ENCODE measurements around the gene PID1.

PID1 gene, protein sequence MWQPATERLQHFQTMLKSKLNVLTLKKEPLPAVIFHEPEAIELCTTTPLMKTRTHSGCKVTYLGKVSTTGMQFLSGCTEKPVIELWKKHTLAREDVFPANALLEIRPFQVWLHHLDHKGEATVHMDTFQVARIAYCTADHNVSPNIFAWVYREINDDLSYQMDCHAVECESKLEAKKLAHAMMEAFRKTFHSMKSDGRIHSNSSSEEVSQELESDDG

DNA sequence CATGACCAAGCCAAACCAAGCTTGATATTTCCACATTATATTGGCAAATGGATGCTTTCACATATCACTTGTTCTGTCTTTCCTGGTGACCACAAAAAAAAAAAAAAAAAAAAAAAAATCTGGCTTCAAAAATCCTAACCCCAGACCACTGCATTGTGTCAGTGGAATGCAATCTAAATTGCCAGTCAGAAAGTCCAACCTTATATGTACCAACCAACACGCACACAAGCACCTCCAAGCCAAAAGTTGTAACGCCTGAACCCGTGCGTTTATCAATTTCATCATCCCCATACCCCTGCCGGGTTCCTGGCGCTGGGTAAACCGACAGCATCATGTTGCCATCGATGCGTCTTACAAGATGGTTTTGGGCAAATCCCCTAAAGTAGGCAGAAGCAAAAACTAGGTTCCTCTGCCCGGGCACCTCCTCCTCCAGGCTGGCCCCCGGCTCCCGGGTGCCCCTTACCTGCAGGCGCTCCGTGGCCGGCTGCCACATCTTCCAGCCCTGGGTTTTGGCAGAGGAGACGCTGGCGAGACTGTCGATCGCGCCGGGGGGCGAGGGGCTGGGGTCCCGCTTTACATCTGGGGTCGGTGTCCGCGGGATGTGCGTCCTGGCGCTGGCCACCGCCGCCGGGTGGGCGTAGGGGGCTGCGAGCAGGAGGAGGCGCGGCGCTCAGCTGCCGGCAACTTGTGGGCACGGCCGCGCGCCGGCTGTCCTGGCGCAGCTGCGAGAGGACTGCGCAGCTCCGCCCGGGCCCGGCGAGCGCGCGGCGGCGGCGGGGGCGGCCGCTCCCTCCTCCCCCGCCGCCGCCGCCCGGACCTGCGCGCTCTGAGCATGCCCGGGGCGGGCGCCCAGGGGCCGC is at the start of gene PID1:
Gene PID1 (minus strand): TSS at position 737 of the 860 bp plus-strand sequence. CDS start 244 bp downstream, at position 493.
- DNase-seq, result peak; percentile 59

DNA sequence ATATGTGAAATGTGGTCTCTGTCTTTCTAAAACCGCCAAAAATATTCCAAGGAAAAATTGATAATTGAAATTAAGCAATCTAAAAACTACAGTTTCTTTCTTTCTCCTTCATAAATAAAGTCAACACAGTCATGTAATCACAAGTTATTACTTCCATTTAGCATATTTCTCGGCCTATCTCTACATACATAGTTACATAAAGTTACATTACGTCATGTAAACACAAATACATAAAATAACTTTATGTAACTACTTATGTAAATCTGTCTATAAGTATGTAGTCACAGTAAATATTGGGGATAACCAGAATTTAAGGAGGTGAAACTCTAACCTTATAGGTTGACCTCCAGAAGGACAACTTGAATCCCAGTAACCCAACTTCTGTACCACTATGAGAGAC is 48.5 kb upstream of the PID1 start:
- DNase-seq, result no peak

DNA sequence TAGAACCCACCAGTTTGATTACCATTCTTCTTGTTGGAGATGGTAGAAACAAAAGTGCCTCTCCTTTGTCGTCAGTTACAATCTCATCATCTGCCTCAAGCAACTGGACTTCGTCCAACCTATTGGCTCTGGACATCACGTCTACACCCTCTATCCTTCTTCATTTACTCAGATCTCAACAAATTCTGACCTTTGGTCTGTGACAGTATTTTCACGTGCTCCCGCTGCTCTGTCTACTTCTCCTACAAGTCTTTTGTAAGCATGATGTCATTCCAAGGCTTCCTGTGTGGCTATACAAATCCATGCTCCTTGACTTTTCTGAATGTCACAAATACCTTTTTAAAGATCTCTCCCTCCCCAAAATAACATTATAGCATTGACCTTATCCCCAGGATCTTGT is 43.0 kb upstream of the PID1 start:
- no peak for DNase-seq

DNA sequence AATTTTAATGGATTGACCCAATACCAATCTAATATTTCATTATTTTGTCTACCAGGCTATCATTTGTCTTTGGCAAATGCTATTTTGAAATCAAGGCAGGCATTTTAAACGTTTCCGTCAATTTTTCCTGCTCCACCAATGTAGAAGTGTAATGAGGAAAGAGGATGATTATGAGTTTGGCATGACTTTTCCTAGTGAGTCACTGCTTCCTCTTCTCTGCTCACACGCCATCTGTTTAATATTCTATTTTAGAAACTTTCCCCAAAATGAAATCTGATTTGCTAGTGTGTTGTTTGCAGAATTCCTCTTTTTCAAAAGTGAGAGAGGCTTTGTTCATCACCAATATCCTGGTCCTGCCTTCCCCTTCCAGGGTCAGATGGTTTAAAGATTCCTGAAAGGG is 42.5 kb upstream of the PID1 start:
- DNase-seq, result no peak

DNA sequence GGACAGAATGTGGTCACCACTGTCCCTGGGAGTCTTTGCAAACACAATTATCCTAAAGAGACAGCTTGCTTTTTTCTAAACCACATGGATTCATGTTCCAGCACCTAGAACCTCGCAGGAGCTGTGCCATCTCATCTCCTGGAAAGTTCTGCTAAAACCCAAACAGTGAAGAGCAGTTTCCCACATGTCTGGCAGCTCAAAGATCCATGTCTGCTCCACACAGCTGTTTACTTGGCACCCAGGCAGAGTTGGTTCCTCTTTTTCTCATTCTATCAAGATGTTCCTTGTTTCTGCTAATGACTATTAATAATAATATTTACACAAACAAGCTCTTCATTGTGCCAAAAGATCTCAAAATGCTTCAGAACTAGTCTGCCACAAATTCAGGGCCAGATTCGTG is 30.1 kb upstream of the PID1 start:
- DNase-seq, result no peak

DNA sequence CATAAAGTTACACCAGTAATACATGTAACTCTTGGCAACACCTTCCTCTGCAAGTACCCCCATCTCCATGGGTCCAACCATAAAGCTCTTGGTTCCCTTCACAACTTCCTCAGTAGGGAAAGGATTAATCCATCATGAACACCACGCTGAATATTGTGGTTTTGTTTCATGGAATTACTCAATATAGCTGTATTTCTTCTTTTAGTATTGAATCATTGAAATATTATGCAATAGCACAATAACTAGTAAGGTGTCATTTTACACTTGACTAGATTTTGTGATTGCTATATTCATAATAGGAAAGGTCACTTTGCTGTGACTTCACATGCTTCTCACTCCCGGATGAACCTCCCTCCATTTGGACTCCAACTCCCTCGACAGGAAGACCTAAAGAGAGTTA is 29.7 kb upstream of the PID1 start:
- DNase-seq, result no peak

DNA sequence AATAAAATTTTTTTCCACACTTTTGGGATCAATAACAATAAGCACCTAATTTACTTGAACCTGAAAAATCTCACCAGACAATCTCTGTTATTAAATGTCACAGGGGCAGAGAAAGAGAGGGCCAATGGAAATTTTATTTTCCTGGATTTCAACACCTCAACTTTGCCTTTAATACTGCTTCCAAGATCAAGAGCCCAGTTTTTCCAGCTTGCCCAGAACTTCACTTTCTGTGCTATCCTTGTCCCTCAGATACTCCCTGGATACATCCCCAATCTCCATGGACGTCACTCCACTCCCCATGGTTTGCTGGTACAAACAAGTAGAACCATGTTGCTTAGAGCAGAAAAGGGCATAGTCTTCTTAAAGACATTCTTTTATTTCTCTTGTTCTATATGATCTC is 29.3 kb upstream of the PID1 start:
- no peak for DNase-seq

DNA sequence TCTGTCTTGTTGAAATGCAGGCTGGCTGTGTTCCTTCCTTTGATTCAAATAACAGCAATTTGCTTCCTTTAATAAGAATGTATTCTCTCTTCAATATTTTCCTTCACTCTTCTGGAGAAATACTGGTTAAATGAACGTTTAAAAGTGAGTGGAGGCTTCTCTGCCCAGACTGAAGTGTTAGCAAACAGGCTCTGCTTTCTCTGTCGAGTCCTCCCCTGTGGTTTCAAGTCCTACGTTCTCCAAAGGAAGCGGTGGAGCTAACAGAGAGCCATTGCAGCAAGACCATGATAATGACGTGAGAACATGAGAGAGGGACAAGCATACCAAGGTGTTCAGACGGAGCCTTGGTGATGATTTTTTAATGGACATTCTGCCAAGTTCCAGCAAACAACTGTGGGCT is 26.2 kb upstream of the PID1 start:
- no peak for DNase-seq

DNA sequence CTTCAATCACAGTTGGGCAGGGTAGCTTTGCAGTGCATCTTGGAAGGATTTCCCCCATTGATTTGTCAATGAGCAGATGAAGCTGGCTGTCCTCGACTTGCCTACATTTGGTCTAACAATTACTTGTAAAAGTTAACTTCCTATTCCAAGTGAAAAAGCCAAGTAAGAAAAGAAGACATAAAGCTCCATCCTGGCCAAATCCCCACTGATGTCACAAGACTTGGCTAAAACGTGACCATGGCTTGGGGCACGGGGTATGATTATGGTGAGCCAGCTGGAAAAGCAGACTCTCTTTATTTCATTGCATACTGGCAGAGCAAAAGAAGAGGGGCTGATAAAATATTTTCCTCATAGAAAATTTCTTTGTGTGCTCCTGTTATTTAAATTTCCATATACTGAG is 25.4 kb upstream of the PID1 start:
- DNase-seq, result peak; percentile 40

DNA sequence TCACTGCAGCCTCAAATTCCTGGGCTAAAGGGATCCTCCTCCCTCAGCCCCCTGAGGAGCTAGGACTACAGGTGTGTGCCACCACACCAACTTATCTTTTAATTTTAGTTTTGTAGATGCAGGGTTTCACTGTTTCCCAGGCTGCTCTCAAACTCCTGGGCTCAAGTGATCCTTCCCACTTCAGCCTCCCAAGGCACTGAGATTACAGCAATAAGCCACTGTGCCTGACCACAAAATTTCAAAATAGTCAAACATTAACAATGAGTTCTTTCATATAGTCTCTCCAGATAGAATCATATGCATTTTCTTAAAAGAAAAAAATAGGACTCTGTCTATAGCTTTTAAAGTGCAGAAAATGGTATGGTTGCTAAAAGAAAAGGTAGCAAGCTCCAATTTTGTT is 24.9 kb upstream of the PID1 start:
- DNase-seq, result no peak

DNA sequence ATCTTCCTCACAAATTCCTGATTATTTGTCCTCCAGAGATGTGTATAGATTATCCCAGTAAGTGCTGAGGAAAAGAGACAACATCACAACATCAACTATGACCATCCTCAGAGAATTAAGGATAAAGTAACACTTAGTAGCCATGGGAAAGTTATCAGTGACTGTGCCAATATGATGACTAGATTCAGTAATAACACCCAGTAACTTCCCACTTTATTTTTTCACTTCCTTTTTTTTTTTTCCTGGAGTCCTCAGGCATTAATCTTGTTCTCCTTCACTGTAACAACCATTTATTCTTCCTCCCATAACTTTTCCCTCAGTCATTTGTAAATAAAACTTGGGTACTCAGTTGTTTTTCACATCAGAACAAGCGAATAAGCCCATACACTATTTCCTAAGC is 16.7 kb upstream of the PID1 start:
- no peak for DNase-seq

DNA sequence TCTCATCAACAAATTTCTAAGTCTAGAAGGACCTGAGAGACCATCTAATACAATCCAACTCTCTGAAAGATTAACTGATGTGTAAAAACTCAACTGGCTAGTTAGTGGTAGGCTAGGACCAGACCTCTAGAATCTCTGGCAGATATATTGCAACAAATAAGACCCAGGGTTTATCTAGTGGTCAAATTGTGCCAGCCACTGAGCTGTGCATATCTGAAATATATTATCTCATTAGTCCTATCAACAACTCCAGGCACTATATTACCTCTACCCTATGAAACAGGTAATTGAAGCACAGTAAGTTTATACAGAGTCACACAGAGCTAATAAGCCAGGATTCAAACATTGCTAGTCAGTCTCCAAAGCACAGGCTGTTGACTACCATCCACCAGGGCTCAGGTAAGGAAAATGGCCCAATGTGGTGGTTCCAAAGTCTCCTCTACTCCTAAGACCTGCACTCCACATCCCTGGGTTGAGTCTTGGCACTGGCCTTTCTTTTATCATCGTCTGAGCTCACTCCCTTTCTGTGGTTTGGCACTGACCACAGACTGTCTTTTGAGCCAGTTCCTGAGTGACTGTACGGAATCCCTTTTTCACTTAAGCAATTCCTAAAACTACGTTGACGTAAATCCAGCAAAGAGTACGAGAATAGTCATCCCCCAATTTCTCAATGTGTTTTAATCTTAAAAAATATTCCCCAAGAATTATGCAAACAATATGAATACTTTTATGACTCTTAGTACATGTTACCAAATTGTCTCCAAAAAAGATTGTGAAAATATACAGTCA is 11.9 kb upstream of the PID1 start:
- peak; percentile 43 for DNase-seq

DNA sequence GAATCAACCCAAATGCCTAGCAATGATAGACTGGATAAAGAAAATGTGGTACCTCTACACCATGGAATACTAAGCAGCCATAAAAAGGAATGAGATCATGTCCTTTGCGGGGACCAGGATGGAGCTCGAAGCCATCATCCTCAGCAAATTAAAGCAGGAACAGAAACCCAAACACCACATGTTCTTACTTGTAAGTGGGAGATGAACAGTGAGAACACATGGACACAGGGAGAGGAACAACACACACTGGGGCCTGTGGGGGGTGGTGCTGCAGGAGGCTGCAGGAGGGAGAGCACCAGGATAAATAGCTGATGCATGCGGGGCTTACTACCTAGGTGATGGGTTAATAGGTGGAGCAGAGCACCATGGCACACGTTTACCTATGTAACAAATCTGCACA is 8.4 kb upstream of the PID1 start:
- DNase-seq, result no peak

DNA sequence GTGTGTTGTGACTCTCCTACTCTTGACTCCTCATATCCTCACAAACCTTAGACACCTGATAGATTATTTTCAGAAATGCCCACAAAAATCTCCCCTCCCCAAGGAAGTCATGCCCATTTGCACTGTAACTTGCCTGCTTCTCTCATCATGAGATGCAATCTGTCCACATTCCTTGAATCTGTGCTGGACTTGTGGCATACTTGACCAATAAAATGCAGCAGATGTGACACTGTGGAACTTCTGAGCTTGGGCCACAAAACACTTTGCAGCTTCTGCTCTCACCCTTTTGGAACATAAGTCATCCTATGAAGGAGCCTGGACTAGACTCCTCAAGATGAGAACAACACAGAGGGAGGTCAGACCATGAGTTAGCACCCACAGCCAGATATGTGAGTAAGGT is 4.4 kb upstream of the PID1 start:
- no peak for DNase-seq

DNA sequence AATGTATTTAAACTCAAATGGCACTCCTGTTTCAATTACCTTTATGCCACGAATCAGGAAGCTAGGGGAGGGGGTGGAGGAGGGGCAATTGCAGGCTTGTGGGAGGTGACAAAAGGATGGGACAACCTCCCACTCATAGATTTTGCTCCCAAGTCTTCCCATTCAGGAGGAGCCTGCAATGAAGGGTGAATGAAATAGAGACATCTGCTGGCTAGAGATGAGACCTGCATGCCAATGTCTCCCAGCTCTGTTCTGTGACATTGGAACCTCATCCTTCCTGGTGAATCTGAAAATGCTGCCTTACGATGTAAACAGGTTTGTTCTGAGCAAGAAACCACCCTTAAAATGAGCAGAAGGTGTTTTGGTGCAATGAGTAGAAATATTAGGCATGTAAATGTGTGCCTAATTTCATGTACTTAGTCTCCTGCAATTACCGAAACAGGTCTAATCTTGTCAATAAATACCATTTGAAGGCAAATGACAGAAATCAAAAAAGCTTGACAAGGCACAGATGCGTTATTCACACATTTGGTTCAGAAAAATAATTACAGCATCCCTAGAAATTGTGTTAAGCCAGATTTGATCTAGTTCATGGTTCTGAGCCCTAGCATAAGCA is 2.7 kb upstream of the PID1 start:
- peak; percentile 79 for DNase-seq

DNA sequence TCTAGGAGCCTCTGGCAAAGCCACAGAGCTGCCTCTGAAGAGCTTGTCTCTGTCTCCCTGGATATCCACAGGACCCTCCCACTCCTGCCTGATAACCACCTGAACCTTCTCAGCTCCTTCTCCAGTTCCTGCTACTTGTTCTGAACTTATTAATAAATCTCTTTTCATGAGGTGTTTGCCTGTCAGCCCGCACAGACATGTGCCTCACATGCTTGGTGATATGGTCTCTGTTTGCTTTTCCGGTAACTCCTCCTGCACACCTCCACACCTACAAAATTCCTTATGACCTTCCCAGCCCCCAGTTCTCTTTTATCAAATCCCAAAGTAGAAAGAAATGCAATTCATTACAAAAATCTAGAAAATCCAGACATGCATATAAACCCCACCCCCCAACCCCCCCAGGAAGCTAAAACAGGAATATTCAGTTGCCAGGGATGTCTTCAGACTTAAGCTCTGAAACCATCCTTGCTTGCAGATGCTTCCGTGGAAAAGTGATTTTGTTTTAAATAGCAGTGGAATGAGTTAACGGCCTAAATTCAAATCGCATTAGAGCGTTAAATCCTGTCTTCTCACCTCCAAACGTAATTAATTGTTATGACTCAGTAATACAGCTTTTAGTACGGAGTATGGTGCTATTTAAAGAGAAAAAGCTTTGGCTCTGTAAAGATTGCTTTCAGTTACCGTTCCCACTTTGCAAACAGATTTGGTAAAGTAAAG is 2.1 kb upstream of the PID1 start:
- DNase-seq, result no peak

DNA sequence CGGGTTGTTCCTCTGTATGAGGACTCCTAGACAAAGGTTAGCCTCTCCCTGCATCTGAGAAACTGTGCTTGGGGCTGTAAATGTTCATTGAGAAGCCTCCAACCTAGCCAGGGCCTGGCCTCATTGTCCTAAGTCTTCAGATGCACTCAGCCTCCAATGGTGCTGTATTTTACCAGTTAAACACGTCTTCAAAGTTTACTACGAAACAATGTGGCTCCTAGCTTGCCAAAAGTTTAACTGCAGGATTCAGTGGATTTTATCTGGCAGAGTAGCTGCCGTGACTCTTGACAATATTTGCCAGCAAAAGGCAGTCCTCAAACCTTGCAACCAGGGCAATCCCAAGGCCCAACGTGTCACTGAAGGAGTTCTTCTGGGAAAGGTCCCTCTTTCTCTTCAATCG is 1.1 kb downstream of the PID1 start:
- DNase-seq, result no peak

DNA sequence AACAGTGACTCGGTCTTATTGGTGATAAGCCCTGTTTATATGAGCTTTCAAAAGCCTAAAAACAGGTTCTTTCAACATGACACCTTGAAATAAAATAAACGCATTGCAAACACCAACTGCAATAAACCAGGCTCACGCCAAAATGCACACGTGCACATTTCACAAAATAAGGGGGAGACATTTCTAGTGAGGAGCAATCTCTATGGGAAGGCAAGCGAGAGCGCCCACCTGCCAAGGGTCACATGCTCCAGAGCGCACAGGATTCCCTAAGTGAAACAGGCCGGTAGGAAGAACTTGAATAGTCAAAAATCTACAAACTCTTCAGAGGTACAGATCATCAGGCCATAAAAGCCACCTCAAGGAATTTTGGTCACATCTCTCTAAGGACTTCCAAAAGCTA is 1.9 kb downstream of the PID1 start:
- no peak for DNase-seq

DNA sequence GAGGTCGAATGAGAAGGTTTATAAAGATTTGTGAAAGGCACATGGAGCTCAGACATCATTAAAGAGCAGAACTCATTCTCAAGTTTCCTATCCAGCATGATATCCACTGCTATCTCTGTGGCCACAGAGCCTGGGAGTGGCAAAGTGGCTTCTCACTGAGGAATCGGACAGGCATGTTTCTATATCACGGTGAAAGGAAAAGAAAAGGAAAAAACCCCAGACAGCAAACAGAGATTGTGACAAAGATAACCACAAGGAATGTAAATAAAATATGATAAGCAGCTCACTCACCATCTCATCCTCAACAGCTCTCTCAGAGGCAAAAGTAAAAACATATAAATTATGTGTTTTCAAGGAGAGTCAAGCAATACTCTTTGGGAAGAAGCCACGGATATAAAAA is 2.5 kb downstream of the PID1 start:
- no peak for DNase-seq

DNA sequence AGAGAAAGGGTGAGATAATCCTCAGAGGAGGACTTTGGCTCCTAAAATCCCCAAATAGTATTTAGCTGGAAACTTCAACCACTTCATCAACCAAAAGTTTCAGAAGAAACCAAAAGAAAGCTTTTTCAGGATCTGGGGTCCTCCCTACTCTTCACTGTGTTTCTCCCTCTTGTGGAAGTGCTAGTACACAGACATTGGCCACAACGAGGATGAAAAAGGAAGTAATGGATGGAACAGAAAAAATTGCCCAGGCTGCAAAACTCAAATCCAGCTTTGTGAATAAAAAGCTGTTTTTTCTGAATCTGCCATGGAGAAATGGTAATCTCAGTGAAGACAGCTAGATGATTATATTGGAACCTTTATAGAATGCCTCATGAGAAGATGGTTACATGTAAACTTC is 4.0 kb downstream of the PID1 start:
- DNase-seq, result no peak

DNA sequence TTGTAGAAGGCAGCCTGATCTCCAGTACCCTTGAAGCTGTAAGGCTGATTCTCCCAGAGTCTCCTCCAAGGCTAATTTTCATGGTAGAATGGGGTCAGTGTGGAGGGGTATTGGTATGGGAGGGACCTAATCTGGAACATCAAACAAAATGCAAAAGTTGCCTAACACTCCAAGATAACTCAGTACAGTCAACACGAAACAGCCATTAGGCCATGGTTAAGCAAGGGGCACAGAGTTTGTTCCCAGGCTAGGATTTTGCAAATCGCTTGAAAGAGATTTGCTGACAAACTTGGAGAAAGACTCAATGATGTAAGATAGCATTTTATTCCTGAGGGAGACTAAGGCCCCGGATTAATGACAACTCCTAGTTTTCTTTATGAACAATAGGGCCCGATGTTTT is 5.4 kb downstream of the PID1 start:
- no peak for DNase-seq

DNA sequence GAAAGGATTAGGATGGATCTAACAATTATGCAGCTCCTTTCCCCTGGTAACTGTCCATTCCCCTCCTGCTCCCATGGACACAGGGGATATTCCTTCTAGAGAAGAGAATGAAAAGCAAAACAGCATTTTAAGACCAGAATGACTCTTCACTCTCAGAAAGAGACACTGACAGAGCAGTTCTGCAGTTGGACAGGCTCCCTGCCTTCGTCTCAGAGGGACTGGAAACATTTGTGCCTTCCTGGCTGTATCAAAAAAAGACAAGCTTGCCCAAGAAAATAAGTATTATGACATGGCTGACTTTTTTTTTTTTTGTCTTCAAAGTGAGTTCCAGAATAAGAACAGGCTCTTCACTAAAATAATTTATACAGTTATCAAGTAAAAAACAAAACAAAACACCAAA is 9.5 kb downstream of the PID1 start:
- DNase-seq, result no peak

DNA sequence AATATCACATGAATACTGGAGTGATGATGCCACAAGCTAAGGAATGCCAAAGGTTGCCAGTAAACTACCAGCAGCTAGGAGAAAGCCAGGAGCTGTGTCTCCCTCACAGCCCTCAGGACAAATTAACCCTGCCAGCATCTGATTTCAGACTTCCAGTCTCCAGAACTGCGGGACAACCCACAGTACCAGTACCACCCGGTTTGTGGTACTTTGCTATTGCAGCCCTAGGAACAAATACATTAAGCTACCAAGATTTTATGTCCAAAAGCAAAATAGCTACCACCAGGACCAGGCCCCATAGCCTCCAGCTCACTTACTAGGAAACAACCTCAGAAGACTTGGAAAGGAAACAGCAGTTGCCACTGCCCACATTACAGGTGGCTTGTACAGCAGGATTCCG is 10.0 kb downstream of the PID1 start:
- DNase-seq, result no peak

Measured in femur (tissue), 1 donor.